CD1c-positive myeloid dendritic cell (primary cell): ENCODE results near the gene C1orf167.

ENCODE experiments used
- DNase-seq: peaks from one replicate; pipeline ENCODE4 v3.0.0-alpha.2; 2016; ENCODE audit errors: extremely low spot score

Gene C1orf167

GRCh38 chr1:11784993-11785769, 23.2 kb downstream of the C1orf167 start:
- peak; percentile 50 for DNase-seq

GRCh38 chr1:11786168-11786567, 24.2 kb downstream of the C1orf167 start:
- DNase-seq = no peak

- DNase-seq = no peak
These were observed 25.3 kb downstream of the C1orf167 start for GRCh38 chr1:11787251-11787803.

- DNase-seq = no peak
These were observed 25.9 kb downstream of the C1orf167 start for GRCh38 chr1:11787804-11788436.

GRCh38 chr1:11788549-11789053, 26.6 kb downstream of the C1orf167 start:
- no peak for DNase-seq

- DNase-seq = no peak
These were observed 27.4 kb downstream of the C1orf167 start for GRCh38 chr1:11789126-11790067.

GRCh38 chr1:11790101-11790879, 28.3 kb downstream of the C1orf167 start:
- DNase-seq = no peak

GRCh38 chr1:11790880-11791715, 29.1 kb downstream of the C1orf167 start:
- peak; percentile 88 for DNase-seq

GRCh38 chr1:11792106-11792505, 30.1 kb downstream of the C1orf167 start:
- no peak for DNase-seq

- no peak for DNase-seq
These were observed 31.8 kb downstream of the C1orf167 start for GRCh38 chr1:11793819-11794218.

GRCh38 chr1:11794446-11795237, 32.6 kb downstream of the C1orf167 start:
- DNase-seq = no peak

GRCh38 chr1:11795238-11795890, 33.4 kb downstream of the C1orf167 start:
- DNase-seq = no peak

GRCh38 chr1:11796036-11796828, 34.2 kb downstream of the C1orf167 start:
- DNase-seq = peak; percentile 18

GRCh38 chr1:11797525-11798216, 35.7 kb downstream of the C1orf167 start:
- no peak for DNase-seq

GRCh38 chr1:11799099-11799498, 37.1 kb downstream of the C1orf167 start:
- DNase-seq = no peak

GRCh38 chr1:11799896-11800295, 37.9 kb downstream of the C1orf167 start:
- no peak for DNase-seq

GRCh38 chr1:11800391-11800755, 38.4 kb downstream of the C1orf167 start:
- DNase-seq = no peak
